Muscle layer of colon (tissue), 2 donors: Measurements from ENCODE around the gene RUFY3.
A peak's percentile ranks its signal among the peaks of the same experiment; 100 is the strongest.
"Not testable (repeated sequence)": the region's sequence is repeated elsewhere in the genome, so short reads cannot be mapped to it uniquely, and the experiment has no call there.

ENCODE experiments used
- H3K27ac ChIP-seq: one replicate; pipeline ENCODE4 v1.7.0; 2013; ENCODE audit warnings: low read depth, mild to moderate bottlenecking, low read length, moderate library complexity
- H3K27me3 ChIP-seq, 2 donors: one replicate each; pipeline ENCODE4 v1.7.0; 2013; ENCODE audit warnings: low read length in 2 of 2, mild to moderate bottlenecking in 2 of 2; ENCODE audit not compliant: insufficient read depth in 2 of 2, control insufficient read depth in 1 of 2
- H3K36me3 ChIP-seq: one replicate; pipeline ENCODE4 v1.7.0; 2013; ENCODE audit warnings: mild to moderate bottlenecking, low read length; ENCODE audit not compliant: insufficient read depth
- H3K4me1 ChIP-seq: one replicate; pipeline ENCODE4 v1.7.0; 2013; ENCODE audit warnings: mild to moderate bottlenecking, low read length; ENCODE audit not compliant: insufficient read depth
- H3K4me3 ChIP-seq, 2 donors: one replicate each; pipeline ENCODE4 v1.7.0; 2013; ENCODE audit warnings: low read length in 2 of 2, low read depth in 1 of 2, mild to moderate bottlenecking in 1 of 2, moderate library complexity in 1 of 2
- H3K9ac ChIP-seq: one replicate; pipeline ENCODE4 v1.7.0; 2013; ENCODE audit warnings: low read length
- H3K9me3 ChIP-seq: one replicate; pipeline ENCODE4 v1.7.0; 2013; ENCODE audit warnings: mild to moderate bottlenecking, low read length
- donor health status: abdominal sarcoma.
- donor health status: Adenocarcinoma of cecum.

RUFY3 gene

DNA sequence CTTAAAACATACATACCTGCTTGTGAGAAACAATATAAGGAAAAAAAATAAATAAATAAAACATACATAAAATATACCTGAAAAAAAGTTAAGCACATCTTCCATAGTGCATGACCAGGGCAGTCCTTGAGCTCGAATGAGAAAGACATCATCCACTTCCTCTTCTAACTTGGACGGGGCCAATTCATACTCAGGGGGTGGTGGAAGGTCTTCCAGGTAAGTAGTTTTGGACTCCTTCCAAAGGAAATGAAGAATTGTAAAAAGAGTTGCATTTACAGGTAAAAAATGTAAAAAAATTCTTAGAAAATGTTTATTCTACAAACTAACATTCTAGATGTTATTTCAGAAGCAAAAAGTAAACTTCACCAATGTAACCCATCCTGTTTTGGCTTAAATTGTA is 114.3 kb downstream of the RUFY3 start:
- no peak overlapping the region for H3K4me3 ChIP-seq
- H3K27me3 ChIP-seq: no peaks in the 10 kb centered on the region
- no peak overlapping the region for H3K27ac ChIP-seq
- H3K36me3 ChIP-seq: peaks cover 36% of the 10 kb centered on the region
- no peaks in the 10 kb centered on the region for H3K9me3 ChIP-seq
- peaks cover 14% of the 10 kb centered on the region for H3K4me1 ChIP-seq
- no peak overlapping the region for H3K9ac ChIP-seq

DNA sequence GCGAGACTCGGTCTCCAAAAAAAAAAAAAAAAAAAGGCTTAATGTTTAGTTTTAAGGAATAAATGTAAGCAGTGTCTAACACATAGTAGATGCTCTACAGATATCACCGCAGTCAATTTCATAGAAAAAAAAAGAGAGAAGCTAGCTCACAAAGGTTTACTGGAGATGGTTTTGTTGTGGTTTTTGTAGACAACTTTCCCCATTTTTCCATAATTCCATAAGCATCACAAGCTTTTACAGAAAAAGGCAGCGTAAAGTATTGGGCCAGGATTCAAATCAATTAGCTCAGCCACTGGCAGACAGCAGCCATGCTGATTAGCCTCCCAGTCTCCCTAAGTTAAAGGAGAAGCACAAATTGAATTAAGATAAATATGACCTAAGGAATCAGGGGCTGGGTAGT is 116.4 kb downstream of the RUFY3 start:
- H3K4me1 ChIP-seq: peaks cover 14% of the 10 kb centered on the region
- peak overlapping the region; percentile 36 for H3K9ac ChIP-seq
- H3K27ac ChIP-seq: peak overlapping the region; percentile 81
- peak overlapping the region; percentile 56 to 82 for H3K4me3 ChIP-seq
- no peaks in the 10 kb centered on the region for H3K27me3 ChIP-seq
- no peaks in the 10 kb centered on the region for H3K9me3 ChIP-seq
- H3K36me3 ChIP-seq: peaks cover 16% of the 10 kb centered on the region

DNA sequence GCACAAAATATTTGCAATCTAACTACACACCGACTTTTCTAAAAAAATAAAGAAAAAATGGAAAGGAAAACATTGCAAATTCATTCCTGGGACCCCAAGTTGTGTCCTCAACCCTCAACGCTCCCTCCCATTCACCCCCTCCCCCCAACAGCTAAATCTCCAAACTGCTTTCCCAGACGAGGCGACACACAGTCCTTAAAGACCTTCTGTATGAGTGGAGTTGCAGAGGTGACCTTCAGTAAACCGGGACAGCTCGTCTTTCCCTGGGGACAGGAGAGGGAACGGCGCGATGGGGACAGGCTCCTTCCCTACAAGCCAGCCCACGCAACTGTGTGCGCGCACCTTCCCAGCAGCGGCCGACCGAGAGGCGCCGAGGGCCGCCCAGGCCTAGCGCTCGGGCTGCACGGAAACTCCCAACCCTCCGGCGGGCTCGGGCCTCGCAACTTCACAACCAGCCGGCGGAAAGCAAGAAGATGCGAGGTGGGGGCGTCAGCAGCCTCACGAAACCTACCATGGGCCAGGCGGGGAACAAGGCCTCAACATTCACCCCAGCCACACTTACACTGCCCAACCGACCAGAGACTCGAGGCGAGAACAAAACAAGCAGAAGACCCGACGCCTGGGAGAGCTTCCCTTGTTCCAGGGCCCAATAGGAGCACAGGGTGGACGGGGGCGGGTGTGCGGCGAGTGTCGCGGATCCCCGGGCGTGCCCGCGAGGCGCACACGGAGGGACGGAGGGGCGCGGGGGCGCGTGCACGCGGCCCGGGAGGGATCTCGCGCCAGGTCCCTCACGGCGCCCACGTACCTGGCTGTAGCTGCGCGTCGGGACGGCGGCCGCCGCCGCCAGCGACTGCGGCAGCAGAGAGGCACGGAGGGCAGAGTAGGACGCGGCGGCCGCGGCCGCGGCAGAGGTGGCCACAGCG is 117.2 kb downstream of the RUFY3 start:
- Histone ChIP-seq H3K9ac (peak overlapping the region; percentile 36), H3K4me1 (peaks cover 14% of the 10 kb centered on the region), H3K4me3 (peak overlapping the region; percentile 56 to 82), H3K36me3 (peaks cover 14% of the 10 kb centered on the region), H3K27me3 (no peaks in the 10 kb centered on the region), H3K27ac (peak overlapping the region; percentile 81), H3K9me3 (no peaks in the 10 kb centered on the region)

DNA sequence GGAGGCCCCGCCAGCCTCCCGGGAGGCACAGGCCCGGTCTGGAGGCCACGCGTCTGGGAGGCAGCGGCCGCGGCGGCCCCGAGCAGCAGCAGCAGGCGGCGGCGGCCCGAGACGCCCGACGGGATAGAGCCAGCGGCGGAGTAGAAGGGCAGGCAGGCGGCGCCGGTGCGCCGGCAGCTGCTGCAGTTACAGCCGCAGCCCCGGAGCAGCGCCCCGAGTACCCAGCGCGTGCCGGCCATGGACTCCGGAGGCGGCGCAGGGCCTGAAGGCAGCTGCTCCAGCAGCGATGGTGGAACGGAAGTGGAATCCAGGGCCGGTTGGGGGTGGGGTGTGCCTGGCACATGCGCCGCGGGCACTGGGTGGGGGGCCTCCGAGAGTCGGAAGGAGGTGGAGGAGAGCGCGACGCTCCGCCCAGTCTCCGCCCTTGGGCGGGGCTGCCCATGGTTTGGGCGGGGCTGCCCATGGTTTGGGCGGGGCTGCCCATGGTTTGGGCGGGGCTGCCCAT is 117.9 kb downstream of the RUFY3 start, which contains the start of gene GRSF1:
GRSF1 (minus strand) TSS at position 302 of the 505 bp plus-strand sequence; CDS start at position 239, 63 bp downstream.
- H3K4me1 ChIP-seq: peaks cover 14% of the 10 kb centered on the region
- H3K27me3 ChIP-seq: no peaks in the 10 kb centered on the region
- H3K9me3 ChIP-seq: no peaks in the 10 kb centered on the region
- H3K9ac ChIP-seq: peak within 1 kb of the TSS; percentile 36
- peak within 1 kb of the TSS; percentile 56 to 82 for H3K4me3 ChIP-seq
- H3K36me3 ChIP-seq: peaks cover 7% of the 10 kb centered on the region
- peak within 1 kb of the TSS; percentile 81 for H3K27ac ChIP-seq

DNA sequence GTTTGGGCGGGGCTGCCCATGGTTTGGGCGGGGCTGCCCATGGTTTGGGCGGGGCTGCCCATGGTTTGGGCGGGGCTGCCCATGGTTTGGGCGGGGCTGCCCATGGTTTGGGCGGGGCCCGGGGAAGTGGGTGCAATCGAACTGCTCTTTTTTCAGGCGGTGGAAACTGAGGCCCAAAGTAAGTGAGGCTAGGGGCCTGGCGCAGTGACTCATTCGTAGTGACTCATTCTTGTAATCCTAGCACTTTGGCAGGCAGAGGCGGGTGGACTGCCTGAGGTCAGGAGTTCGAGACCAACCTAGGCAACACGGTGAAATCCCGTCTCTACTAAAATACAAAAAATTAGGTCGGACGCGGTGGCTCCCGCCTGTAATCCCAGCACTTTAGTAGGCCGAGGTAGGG is 118.4 kb downstream of the RUFY3 start:
- H3K9me3 ChIP-seq, H3K27me3 ChIP-seq, H3K36me3 ChIP-seq, H3K4me3 ChIP-seq, H3K27ac ChIP-seq, H3K9ac ChIP-seq: not testable (repeated sequence)
- H3K4me1 ChIP-seq: peaks cover 14% of the 10 kb centered on the region

GRCh38 chr4:70840631-70841030 is 118.9 kb downstream of the RUFY3 start:
- H3K4me1 ChIP-seq: peaks cover 14% of the 10 kb centered on the region
- not testable (repeated sequence) for H3K36me3 ChIP-seq, H3K9ac ChIP-seq, H3K9me3 ChIP-seq, H3K27ac ChIP-seq, H3K27me3 ChIP-seq, H3K4me3 ChIP-seq

- no peak overlapping the region for H3K4me3 ChIP-seq
- H3K9me3 ChIP-seq: no peaks in the 10 kb centered on the region
- H3K4me1 ChIP-seq: peaks cover 14% of the 10 kb centered on the region
- H3K27me3 ChIP-seq: no peaks in the 10 kb centered on the region
- no peaks in the 10 kb centered on the region for H3K36me3 ChIP-seq
- no peak overlapping the region for H3K27ac ChIP-seq
- H3K9ac ChIP-seq: no peak overlapping the region
These were observed 119.4 kb downstream of the RUFY3 start for GRCh38 chr4:70841211-70841610.

- H3K27ac ChIP-seq: no peak overlapping the region
These were observed 120.2 kb downstream of the RUFY3 start for GRCh38 chr4:70841951-70842350.

DNA sequence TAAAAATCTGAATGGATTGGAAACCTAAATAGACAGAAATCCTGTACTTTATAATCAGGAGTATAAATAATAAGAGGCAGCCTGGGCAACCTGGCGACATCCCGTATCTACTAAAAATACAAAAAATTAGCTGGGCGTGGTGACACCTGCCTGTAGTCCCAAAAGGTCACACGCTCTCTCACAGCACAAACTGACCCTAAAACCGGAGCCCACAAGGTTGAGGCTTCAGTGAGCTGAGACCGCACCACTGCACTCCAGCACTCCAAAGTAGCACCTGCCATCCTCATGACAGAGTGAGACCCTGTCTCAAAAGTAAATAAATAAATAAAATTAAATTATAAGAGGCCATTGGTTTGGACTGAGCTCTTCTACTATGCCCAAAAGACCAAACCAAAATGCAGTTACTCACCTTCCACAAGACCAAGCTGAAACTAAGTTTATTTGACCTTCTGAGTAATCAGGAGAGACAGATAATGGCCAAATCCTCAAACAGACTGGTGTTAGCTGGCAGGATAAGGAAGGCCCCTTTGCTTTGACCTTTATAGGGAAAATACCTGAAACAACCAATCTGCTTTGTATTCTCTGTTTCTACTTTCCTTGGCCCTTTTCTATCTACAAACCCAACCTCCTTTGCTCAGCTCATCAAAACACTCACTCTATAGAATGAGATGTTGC is 121.1 kb downstream of the RUFY3 start:
- H3K9ac ChIP-seq: no peak overlapping the region
- peaks cover 4% of the 10 kb centered on the region for H3K4me1 ChIP-seq
- H3K36me3 ChIP-seq: no peaks in the 10 kb centered on the region
- no peak overlapping the region for H3K4me3 ChIP-seq
- H3K27ac ChIP-seq: no peak overlapping the region
- no peaks in the 10 kb centered on the region for H3K9me3 ChIP-seq
- H3K27me3 ChIP-seq: no peaks in the 10 kb centered on the region

More at GRCh38 chr4:70841951-70842350, 120.2 kb downstream of the RUFY3 start:
- Histone ChIP-seq H3K9me3 (no peaks in the 10 kb centered on the region), H3K36me3 (no peaks in the 10 kb centered on the region), H3K4me3 (no peak overlapping the region), H3K27me3 (no peaks in the 10 kb centered on the region), H3K4me1 (peaks cover 8% of the 10 kb centered on the region), H3K9ac (no peak overlapping the region)

DNA sequence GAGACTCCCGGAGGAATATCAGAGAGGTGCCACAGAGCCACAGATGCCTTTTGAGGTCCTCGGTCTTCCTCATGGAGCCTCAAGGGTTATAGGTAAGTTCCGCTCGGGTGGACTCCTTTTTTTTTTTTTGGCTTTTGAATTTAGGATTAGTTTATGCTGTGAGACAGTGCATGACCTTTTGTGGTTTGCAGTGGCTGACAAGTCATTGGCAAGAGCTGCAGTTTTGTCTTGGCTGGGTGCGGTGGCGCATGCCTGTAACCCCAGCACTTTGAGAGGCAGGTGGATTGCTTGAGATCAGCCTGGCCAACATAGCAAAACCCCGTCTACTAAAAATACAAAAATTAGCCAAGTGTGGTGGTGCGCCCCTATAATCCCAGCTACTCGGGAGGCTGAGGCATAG is 122.4 kb downstream of the RUFY3 start:
- no peaks in the 10 kb centered on the region for H3K9me3 ChIP-seq
- H3K36me3 ChIP-seq: no peaks in the 10 kb centered on the region
- no peak overlapping the region for H3K4me3 ChIP-seq
- no peaks in the 10 kb centered on the region for H3K27me3 ChIP-seq
- H3K4me1 ChIP-seq: no peaks in the 10 kb centered on the region
- H3K27ac ChIP-seq: no peak overlapping the region
- H3K9ac ChIP-seq: no peak overlapping the region

DNA sequence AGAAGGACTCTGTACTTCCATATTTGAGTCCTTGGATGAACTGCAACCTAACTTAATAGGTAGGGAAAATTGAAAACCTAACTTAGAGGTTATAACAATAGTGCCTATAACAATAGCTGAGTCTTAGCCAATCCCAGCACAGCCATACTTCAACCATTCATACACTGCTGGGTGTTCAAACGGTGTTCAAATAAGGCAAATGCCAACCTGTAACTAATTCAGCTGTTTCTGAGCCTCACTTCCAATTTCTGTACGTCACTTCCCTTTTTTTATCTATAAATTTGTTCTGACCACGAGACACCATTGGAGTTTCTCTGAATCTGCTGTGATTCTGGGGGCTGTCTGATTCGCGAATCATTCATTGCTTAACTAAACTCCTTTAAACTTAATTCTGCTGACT is 127.5 kb downstream of the RUFY3 start:
- H3K27ac ChIP-seq: no peak overlapping the region
- H3K36me3 ChIP-seq: no peaks in the 10 kb centered on the region
- H3K4me1 ChIP-seq: no peaks in the 10 kb centered on the region
- no peaks in the 10 kb centered on the region for H3K27me3 ChIP-seq
- H3K9ac ChIP-seq: no peak overlapping the region
- no peak overlapping the region for H3K4me3 ChIP-seq
- H3K9me3 ChIP-seq: no peaks in the 10 kb centered on the region
